Astrocyte (in vitro differentiated cells and primary cell): ENCODE data around the gene RBM24. TPM values are rescaled to one million over a fixed set of nuclear protein-coding genes. Genes with fewer than 3 reads are reported as not detected.

Source experiments
- DNase-seq: peaks from one replicate; pipeline ENCODE4 v3.0.0-alpha.2; 2010; ENCODE audit warnings: low read depth
- FAIRE-seq: peaks from 2 replicates; lab custom pipeline; 2011; peaks lifted over from hg19 to GRCh38; lab: Jason Lieb, UNC
- H2AFZ ChIP-seq: 2 replicates; pipeline ENCODE4 v1.6.0; 2012; ENCODE audit warnings: low read depth, low read length, inconsistent platforms
- H3K27ac ChIP-seq: 2 replicates; pipeline ENCODE4 v1.5.1; 2011; ENCODE audit warnings: low read depth, low read length, inconsistent platforms
- H3K27me3 ChIP-seq: 2 replicates; pipeline ENCODE4 v1.6.0; 2011; ENCODE audit warnings: low read length, inconsistent platforms; ENCODE audit not compliant: insufficient read depth
- H3K36me3 ChIP-seq: 2 replicates; pipeline ENCODE4 v1.5.1; 2011; ENCODE audit warnings: low read length, inconsistent platforms; ENCODE audit not compliant: insufficient read depth
- H3K4me1 ChIP-seq: 2 replicates; pipeline ENCODE4 v1.5.1; 2011; ENCODE audit warnings: low read length, inconsistent platforms; ENCODE audit not compliant: insufficient read depth
- H3K4me2 ChIP-seq: 2 replicates; pipeline ENCODE4 v1.6.0; 2012; ENCODE audit warnings: low read length, inconsistent platforms
- H3K4me3 ChIP-seq: 2 replicates; pipeline ENCODE4 v1.5.1; 2011; ENCODE audit warnings: low read depth, mild to moderate bottlenecking, low read length, inconsistent platforms; ENCODE audit not compliant: insufficient read depth
- H3K79me2 ChIP-seq: 2 replicates; pipeline ENCODE4 v1.6.0; 2012; ENCODE audit warnings: mild to moderate bottlenecking, low read length, inconsistent platforms; ENCODE audit not compliant: insufficient read depth
- H3K9ac ChIP-seq: 2 replicates; pipeline ENCODE4 v1.6.0; 2012; ENCODE audit warnings: mild to moderate bottlenecking, low read length, inconsistent platforms
- H3K9me3 ChIP-seq: 2 replicates; pipeline ENCODE4 v1.5.1; 2012; ENCODE audit warnings: low read depth, mild to moderate bottlenecking, low read length, inconsistent platforms; ENCODE audit not compliant: insufficient read depth
- H4K20me1 ChIP-seq: 2 replicates; pipeline ENCODE4 v1.6.0; 2012; ENCODE audit warnings: low read length, inconsistent platforms; ENCODE audit not compliant: insufficient read depth
- H3K27ac Mint-ChIP-seq: one replicate; pipeline ENCODE4 v1.8.0; 2021; ENCODE audit warnings: mild to moderate bottlenecking, mixed read lengths; ENCODE audit not compliant: unreplicated experiment
- H3K27me3 Mint-ChIP-seq: one replicate; pipeline ENCODE4 v1.8.0; 2021; ENCODE audit warnings: low read depth, mixed read lengths; ENCODE audit not compliant: unreplicated experiment
- H3K36me3 Mint-ChIP-seq: one replicate; pipeline ENCODE4 v1.8.0; 2021; ENCODE audit warnings: low read depth, mixed read lengths; ENCODE audit not compliant: unreplicated experiment
- H3K4me1 Mint-ChIP-seq: one replicate; pipeline ENCODE4 v1.8.0; 2021; ENCODE audit warnings: low read depth, mixed read lengths; ENCODE audit not compliant: unreplicated experiment
- H3K4me3 Mint-ChIP-seq: one replicate; pipeline ENCODE4 v1.8.0; 2021; ENCODE audit warnings: mild to moderate bottlenecking, moderate library complexity, mixed read lengths; ENCODE audit not compliant: unreplicated experiment
- H3K9me3 Mint-ChIP-seq: one replicate; pipeline ENCODE4 v1.8.0; 2021; ENCODE audit warnings: mild to moderate bottlenecking, mixed read lengths; ENCODE audit not compliant: unreplicated experiment
- CTCF ChIP-seq: IDR thresholded peaks from 2 replicates; pipeline ENCODE4 v1.5.1; 2011; ENCODE audit warnings: low read depth, mild to moderate bottlenecking, inconsistent platforms, low read length, moderate library complexity; ENCODE audit not compliant: insufficient read depth
- EZH2 ChIP-seq: IDR thresholded peaks from 2 replicates; pipeline ENCODE4 v1.6.1; 2012; ENCODE audit warnings: mild to moderate bottlenecking, low read length, inconsistent platforms; ENCODE audit not compliant: insufficient read depth
- total RNA-seq: library from RNA; stranded (reverse); gene quantifications from 2 replicates; pipeline ENCODE4 v1.2.1, GENCODE V29; 2021

Gene RBM24
- total RNA-seq, 1 donor from 2014 or later: 22.7 TPM

GRCh38 chr6:17298257-17298656, 17.1 kb downstream of the RBM24 start:
- no peak overlapping the region for H3K9ac ChIP-seq
- peaks cover 10% of the 10 kb centered on the region for H3K9me3 Mint-ChIP-seq

GRCh38 chr6:17299222-17299621, 18.1 kb downstream of the RBM24 start:
- Histone ChIP-seq H3K27ac (no peak overlapping the region), H4K20me1 (no peaks in the 10 kb centered on the region), H3K9me3 (no peaks in the 10 kb centered on the region), H3K36me3 (no peaks in the 10 kb centered on the region), H3K4me3 (no peak overlapping the region), H3K79me2 (no peaks in the 10 kb centered on the region), H3K4me1 (no peaks in the 10 kb centered on the region), H3K4me2 (no peak overlapping the region), H3K9ac (no peak overlapping the region), H3K27me3 (no peaks in the 10 kb centered on the region), H2AFZ (no peak overlapping the region)
- DNase-seq: no peak
- no peak overlapping the region for H3K4me3 Mint-ChIP-seq
- FAIRE-seq: no peak
- no peak for TF ChIP-seq CTCF
- H3K27me3 Mint-ChIP-seq: no peaks in the 10 kb centered on the region
- peaks cover 10% of the 10 kb centered on the region for H3K9me3 Mint-ChIP-seq
- H3K4me1 Mint-ChIP-seq: peaks cover 5% of the 10 kb centered on the region
- no peak overlapping the region for H3K27ac Mint-ChIP-seq
- H3K36me3 Mint-ChIP-seq: peaks cover 2% of the 10 kb centered on the region

More at GRCh38 chr6:17298257-17298656, 17.1 kb downstream of the RBM24 start:
- Histone ChIP-seq H3K27ac (no peak overlapping the region), H3K4me3 (no peak overlapping the region), H3K9me3 (no peaks in the 10 kb centered on the region), H3K79me2 (no peaks in the 10 kb centered on the region), H3K4me1 (no peaks in the 10 kb centered on the region), H3K27me3 (no peaks in the 10 kb centered on the region), H3K36me3 (peaks cover 6% of the 10 kb centered on the region), H4K20me1 (no peaks in the 10 kb centered on the region), H2AFZ (no peak overlapping the region), H3K4me2 (no peak overlapping the region)
- DNase-seq (no peak), FAIRE-seq (no peak)
- no peaks in the 10 kb centered on the region for H3K27me3 Mint-ChIP-seq
- peaks cover 2% of the 10 kb centered on the region for H3K36me3 Mint-ChIP-seq
- no peak for TF ChIP-seq EZH2
- TF ChIP-seq CTCF: no peak
- H3K4me3 Mint-ChIP-seq: no peak overlapping the region
- H3K4me1 Mint-ChIP-seq: peaks cover 5% of the 10 kb centered on the region
- peak overlapping the region; percentile 36 for H3K27ac Mint-ChIP-seq

- H3K27me3 Mint-ChIP-seq: no peaks in the 10 kb centered on the region
- H3K79me2 ChIP-seq: no peaks in the 10 kb centered on the region
- peaks cover 2% of the 10 kb centered on the region for H3K36me3 Mint-ChIP-seq
- no peak overlapping the region for H3K27ac Mint-ChIP-seq
- no peaks in the 10 kb centered on the region for H4K20me1 ChIP-seq
- H3K9me3 Mint-ChIP-seq: peaks cover 10% of the 10 kb centered on the region
- FAIRE-seq (no peak), DNase-seq (no peak)
- H3K27me3 ChIP-seq: no peaks in the 10 kb centered on the region
- no peaks in the 10 kb centered on the region for H3K4me1 ChIP-seq
- no peak overlapping the region for H3K4me3 Mint-ChIP-seq
- H3K27ac ChIP-seq: no peak overlapping the region
- H3K36me3 ChIP-seq: no peaks in the 10 kb centered on the region
- no peak overlapping the region for H2AFZ ChIP-seq
- H3K9me3 ChIP-seq: no peaks in the 10 kb centered on the region
- peaks cover 5% of the 10 kb centered on the region for H3K4me1 Mint-ChIP-seq
- H3K4me2 ChIP-seq: no peak overlapping the region
- no peak overlapping the region for H3K9ac ChIP-seq
- no peak overlapping the region for H3K4me3 ChIP-seq
- no peak for TF ChIP-seq EZH2
- no peak for TF ChIP-seq CTCF
Measured at GRCh38 chr6:17299750-17300149, 18.6 kb downstream of the RBM24 start.
